Tongue (tissue), 2 donors: ENCODE data around the gene EXD3. TPM values are rescaled to one million over a fixed set of nuclear protein-coding genes. Genes with fewer than 3 reads are reported as not detected.
"Not testable (repeated sequence)": the region's sequence is repeated elsewhere in the genome, so short reads cannot be mapped to it uniquely, and the experiment has no call there.

ENCODE experiments used
- DNase-seq: peaks from one replicate; pipeline ENCODE4 v3.0.0-alpha.2; 2015
- total RNA-seq: library from RNA; depleted of rRNA; stranded (reverse); fragments of >200 nt; gene quantifications from one replicate; pipeline ENCODE4 v1.2.3, GENCODE V29; 2014

Gene EXD3
- total RNA-seq, 1 donor from 2014 or later, result 19.9 TPM

- DNase-seq, result no peak
Measured at GRCh38 chr9:137379761-137380161, 43.2 kb downstream of the EXD3 start.

GRCh38 chr9:137378688-137379410 is 44.1 kb downstream of the EXD3 start:
- not testable (repeated sequence) for DNase-seq

GRCh38 chr9:137376386-137376785 is 46.6 kb downstream of the EXD3 start:
- no peak for DNase-seq

- no peak for DNase-seq
Measured at GRCh38 chr9:137375321-137376058, 47.5 kb downstream of the EXD3 start.

- no peak for DNase-seq
Measured at GRCh38 chr9:137374131-137374845, 48.7 kb downstream of the EXD3 start.

DNA sequence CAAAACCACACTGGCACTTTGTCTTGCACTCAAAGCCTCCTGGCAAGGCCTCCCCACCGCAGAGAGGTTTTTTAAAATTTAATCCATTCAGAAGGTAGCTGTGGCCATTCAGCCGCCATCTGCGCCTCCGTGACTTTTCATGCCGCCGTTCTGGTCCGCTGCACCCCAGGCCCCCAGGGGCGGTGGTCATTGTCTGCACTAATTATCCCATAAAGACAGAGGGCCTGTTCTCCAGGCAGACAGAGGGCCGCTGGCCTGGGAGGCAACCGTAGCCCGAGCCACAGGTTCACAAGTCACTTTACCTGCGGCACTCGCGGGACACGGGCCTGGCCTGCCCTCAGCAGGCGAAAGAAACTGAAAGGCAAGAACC is 49.4 kb downstream of the EXD3 start:
- DNase-seq, result no peak

- no peak for DNase-seq
Measured at GRCh38 chr9:137372693-137373610, 50.0 kb downstream of the EXD3 start.

DNA sequence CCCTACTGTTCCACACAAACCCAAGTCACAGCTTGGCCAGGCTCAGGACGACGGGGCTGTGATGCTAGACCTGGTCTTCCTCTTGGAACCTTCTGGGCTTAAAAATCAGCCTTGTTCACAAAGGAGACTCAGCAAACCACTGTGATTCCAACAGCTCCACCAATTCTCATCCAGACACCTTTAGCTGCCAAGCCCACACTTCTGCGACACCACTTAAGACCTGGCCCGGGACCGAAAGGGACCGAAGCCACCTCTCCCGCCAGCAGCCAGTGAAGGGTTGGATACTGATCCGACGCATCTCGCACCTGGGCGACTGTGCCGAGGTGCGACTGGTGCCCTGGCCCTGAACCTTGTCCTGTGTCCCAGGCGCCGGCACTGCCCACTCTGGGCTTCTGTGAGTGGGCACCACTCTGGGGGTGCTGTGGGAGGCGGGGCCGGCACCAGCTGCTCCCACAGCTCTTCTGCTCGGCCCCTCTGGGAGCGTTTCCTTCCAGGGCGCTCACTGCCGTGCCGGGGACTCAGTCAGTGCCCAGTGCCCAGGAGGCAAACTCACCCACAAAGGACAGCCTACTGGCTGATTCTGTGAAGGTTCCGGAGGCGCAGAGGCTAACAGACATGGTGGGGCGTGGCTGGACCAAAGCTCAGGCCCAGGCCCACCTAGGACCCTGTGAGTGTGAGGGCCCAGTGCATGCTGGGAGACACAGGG is 50.9 kb downstream of the EXD3 start:
- DNase-seq, result no peak

- DNase-seq, result no peak
Measured at GRCh38 chr9:137371521-137371941, 51.4 kb downstream of the EXD3 start.

DNA sequence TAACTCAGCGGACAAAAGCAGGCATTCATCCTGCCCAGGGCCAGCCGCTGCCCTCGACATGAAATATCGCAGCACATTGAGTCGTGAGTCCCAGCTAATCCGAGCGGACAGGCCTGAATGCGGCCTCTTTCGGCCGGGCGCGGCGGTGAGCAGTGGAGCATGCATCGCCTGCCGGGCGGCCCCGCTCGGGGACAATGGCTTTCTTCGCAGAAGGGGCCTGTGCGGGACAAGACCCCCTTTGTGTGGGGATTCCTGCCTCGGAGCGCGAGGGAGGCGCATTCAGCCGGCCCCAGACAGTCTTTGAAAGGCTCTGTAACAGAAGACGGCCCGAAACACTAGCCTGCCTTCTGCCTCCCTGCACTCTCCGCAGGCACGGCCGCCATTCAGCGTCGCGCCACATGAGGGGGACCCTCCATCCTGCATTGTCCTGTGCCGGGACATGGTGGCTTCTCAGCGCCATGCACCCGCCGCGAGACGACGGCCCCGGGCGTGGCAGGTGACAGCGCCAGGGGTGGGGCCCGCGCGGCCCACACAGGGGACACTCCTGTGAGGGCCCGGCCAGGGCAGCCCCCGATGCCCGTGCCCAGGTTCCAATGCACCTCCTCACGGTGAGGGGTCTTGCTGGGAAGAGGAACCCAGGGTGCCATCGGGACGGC is 52.0 kb downstream of the EXD3 start:
- peak; percentile 43 for DNase-seq

GRCh38 chr9:137369911-137370764 is 52.8 kb downstream of the EXD3 start:
- DNase-seq, result peak; percentile 22

GRCh38 chr9:137369061-137369787 is 53.7 kb downstream of the EXD3 start:
- DNase-seq, result no peak

DNA sequence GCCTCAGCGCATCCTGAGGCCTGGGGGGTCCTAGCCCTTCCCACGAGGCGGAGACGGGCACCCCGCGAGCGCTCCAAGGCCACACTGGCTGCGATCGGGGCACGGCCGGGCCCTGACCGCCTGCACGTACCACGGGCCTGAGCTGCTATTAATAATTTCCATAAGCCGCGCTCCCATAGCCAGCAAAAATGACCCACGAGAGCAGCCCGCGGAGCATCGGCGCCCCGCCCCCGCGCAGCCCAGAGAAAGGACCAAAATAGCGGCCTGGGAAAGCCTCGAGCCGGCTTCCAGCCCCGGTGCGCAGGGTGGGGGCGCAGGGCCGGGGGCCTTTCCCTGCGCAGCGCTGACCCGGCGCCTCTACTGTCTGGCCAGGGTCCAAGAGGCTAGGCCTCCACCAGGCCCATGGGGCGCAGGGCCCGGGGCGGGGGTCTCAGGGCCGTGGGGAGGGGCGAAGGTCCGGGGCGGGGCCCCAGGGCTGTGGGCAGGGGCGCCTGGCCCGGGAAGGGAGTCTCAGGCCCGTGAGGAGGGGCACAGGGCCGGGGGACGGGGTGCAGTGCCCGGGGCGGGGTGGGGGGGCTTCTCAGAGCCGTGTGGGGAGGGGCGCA is 54.4 kb downstream of the EXD3 start:
- DNase-seq, result peak; percentile 40

GRCh38 chr9:137367506-137368430 is 55.2 kb downstream of the EXD3 start:
- DNase-seq, result no peak

- no peak for DNase-seq
Measured at GRCh38 chr9:137366891-137367381, 56.0 kb downstream of the EXD3 start.

DNA sequence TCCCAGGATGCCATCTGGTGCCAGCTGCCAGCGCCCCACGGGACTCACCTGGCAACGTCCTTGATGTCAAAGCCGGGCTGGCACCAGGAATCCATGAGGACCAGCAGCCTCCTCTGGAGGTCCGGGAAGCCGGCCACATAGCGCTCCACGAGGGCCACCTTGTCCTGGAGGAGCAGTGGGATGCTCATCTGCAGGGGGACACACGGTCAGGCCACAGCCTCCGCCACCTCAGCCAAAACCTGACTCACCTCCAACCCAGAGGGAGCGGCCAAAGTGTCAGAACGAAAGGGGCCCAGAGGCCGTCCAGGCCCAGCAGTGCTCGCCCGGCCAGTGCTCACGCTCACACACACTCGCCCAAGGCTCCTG is 56.5 kb downstream of the EXD3 start:
- DNase-seq, result no peak
